Motor neuron (in vitro differentiated cells): ENCODE results near the gene HTT-AS. TPM values are rescaled to one million over a fixed set of nuclear protein-coding genes. Genes with fewer than 3 reads are reported as not detected.

Source experiments
- ATAC-seq, 8 experiments: fragments of 200-7000 bp; cut with Tn5 transposase; replicated peaks in 6 of 8; 2 replicates each; pipeline ENCODE4 v1.8.0; 2021; ENCODE audit warnings: mild to moderate bottlenecking in 8 of 8, moderate library complexity in 8 of 8
- H3K27ac ChIP-seq, 2 donors: fragments of 250-450 bp; sonication (Bioruptor Pico); 2 replicates each; pipeline ENCODE4 v1.9.0; 2021; ENCODE audit warnings: antibody characterized with exemption in 2 of 2, mild to moderate bottlenecking in 2 of 2, moderate library complexity in 1 of 2
- H3K4me1 ChIP-seq, 2 donors: fragments of 250-450 bp; sonication (Bioruptor Pico); replicated peaks in 1 of 2; 2 replicates each; pipeline ENCODE4 v1.6.1; 2021; ENCODE audit warnings: antibody characterized with exemption in 2 of 2, mild to moderate bottlenecking in 2 of 2, moderate library complexity in 1 of 2
- H3K4me3 ChIP-seq, 5 donors: fragments of 250-450 bp; sonication (Bioruptor Pico); 2 replicates each; pipeline ENCODE4 v1.9.0; 2021; ENCODE audit warnings: antibody characterized with exemption in 5 of 5, mild to moderate bottlenecking in 5 of 5, moderate library complexity in 4 of 5
- WGBS, 10 experiments: fragments of 450-650 bp; shearing (Covaris generic); methylation state at CpG; one replicate each; pipeline ENCODE4 v1.0.0; 2022; 5-methylcytosine and 5-hydroxymethylcytosine counted together
- in situ Hi-C, 9 experiments: fragments of 400-800 bp; cut with MboI; loops; one replicate each; pipeline ENCODE4 v1.15.0; 2021; ENCODE audit warnings: low sequenced_read_pairs in 9 of 9, low pct_unique_long_range_greater_than_20kb in 2 of 9; ENCODE audit not compliant: unreplicated experiment in 9 of 9
- total RNA-seq, 8 experiments: library from RNA; unstranded; fragments of 300-600 nt; gene quantifications; 2 replicates each; pipeline versions ENCODE4 v1.2.3 to v1.2.4, GENCODE V29; 2022

HTT-AS gene
- total RNA-seq, 8 experiments from 2014 or later, result not detected

- H3K4me1 ChIP-seq, result peaks cover 0 to 27% of the 10 kb centered on the region in 2 donors
- WGBS, 10 experiments, result 29 to 74% (median 64%) methylated on average over 3 to 9 of the region's 10 CpGs; no CpG with 5 or more reads in 6 of the 10 experiments
- in situ Hi-C loops, result no loop called here
- no peak for ATAC-seq
- no peak overlapping the region for H3K27ac ChIP-seq
- peak overlapping the region in 2 of 5 donors; percentile 12 to 29 for H3K4me3 ChIP-seq
These were observed 32.1 kb downstream of the HTT-AS start for GRCh38 chr4:3042226-3042625.

GRCh38 chr4:3041192-3042142, 32.9 kb downstream of the HTT-AS start:
- in situ Hi-C loops, result no loop called here

DNA sequence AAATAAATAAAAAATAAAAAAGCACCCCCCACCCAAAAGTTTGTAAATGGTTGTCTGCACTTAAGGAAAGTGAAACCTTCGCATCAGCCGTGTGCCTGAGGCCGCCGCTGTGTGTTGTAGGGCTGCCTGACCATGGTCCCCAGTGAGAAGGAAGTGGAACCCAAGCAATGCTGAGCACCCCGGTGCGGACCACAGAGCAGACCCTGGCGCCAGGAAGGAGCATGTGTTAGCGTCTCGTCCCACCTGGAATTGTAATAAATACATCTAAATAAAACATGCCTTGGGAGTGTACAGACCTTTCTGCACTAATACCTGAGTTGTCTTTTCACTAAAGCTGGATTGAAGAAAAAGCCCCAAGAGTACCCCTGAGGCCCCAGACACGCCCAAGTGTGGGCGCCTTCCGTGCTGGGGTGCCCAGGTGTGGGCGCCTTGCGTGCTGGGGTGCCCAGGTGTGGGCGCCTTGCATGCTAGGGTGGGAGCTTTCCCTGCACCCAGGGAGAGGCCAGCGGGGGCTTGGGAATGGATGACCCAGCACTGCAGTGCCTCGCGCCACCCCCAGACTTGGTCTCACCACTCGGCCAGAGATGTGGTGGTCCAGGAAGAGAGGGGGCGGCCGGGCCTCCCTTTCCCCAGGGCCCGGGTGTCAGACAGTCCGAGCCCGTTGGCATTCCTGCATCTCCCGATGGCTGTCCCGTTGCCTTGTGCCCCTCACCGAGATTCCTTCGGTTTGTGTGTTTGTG, 33.7 kb downstream of the HTT-AS start:
- WGBS, 10 experiments, result 76 to 89% (median 83%) methylated on average over 1 to 5 of the region's 28 CpGs; no CpG with 5 or more reads in 6 of the 10 experiments
- Histone ChIP-seq H3K4me1 (peaks cover 0 to 27% of the 10 kb centered on the region in 2 donors), H3K4me3 (no peak overlapping the region), H3K27ac (no peak overlapping the region)
- ATAC-seq, result no peak
- in situ Hi-C loops, result no loop called here

More at GRCh38 chr4:3041192-3042142, 32.9 kb downstream of the HTT-AS start:
- ATAC-seq, result peak; percentile 37 to 84 (median 66)
- WGBS, 10 experiments, result 11 to 88% (median 44%) methylated on average over 5 to 16 of the region's 57 CpGs; no CpG with 5 or more reads in 4 of the 10 experiments
- H3K27ac ChIP-seq, result no peak overlapping the region
- peaks cover 0 to 27% of the 10 kb centered on the region in 2 donors for H3K4me1 ChIP-seq
- peak overlapping the region in 2 of 5 donors; percentile 12 to 29 for H3K4me3 ChIP-seq

DNA sequence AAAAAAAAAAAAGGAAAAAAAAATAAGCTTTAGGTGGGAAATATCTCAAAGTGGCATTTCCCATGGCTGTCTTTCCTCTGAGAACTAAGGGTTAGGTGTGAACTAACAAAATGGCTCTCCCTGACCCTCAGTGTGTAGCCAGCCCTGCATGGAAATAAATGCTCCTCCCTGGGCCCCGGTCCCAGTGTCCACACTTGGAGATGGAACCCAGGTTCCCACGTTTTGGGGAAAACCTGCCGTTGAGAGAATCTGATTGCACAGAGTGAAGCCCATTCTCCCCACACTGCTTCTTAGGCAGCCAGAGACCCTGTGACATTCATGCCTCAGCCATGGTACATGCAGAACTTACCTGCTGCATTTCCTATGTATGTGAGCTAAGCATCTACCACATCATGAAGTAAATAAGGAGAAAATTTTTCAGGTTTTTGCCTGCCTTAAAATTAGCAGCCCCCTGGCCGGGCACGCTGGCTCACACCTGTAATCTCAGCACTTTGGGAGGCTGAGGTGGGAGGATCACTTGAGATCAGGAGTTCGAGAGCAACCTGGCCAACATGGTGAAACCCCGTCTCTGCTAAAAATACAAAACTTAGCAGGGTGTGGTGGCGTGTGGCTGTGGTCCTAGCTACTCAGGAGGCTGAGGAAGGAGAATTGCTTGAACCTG, 34.5 kb downstream of the HTT-AS start:
- Histone ChIP-seq H3K4me3 (no peak overlapping the region), H3K27ac (no peak overlapping the region), H3K4me1 (peaks cover 0 to 27% of the 10 kb centered on the region in 2 donors)
- in situ Hi-C loops, result no loop called here
- no peak for ATAC-seq
- WGBS, 10 experiments, result 42 to 100% (median 83%) methylated on average over 2 to 7 of the region's 8 CpGs; no CpG with 5 or more reads in 3 of the 10 experiments

- Histone ChIP-seq H3K27ac (no peak overlapping the region), H3K4me1 (peaks cover 0 to 20% of the 10 kb centered on the region in 2 donors), H3K4me3 (no peak overlapping the region)
- ATAC-seq, result peak in 5 of 8 experiments; percentile 1 to 24 (median 8)
- in situ Hi-C loops, result no loop called here
- WGBS, 10 experiments, result 17 to 85% (median 43%) methylated on average over 1 to 4 of the region's 6 CpGs; no CpG with 5 or more reads in 3 of the 10 experiments
These were observed 36.3 kb downstream of the HTT-AS start for GRCh38 chr4:3037957-3038461.

- Histone ChIP-seq H3K4me3 (no peak overlapping the region), H3K27ac (no peak overlapping the region), H3K4me1 (peaks cover 0 to 3% of the 10 kb centered on the region in 2 donors)
- ATAC-seq, result no peak
- 20 to 100% (median 78%) methylated on average over 1 to 7 of the region's 21 CpGs; no CpG with 5 or more reads in 4 of the 10 experiments for WGBS, 10 experiments
- in situ Hi-C loops, result no loop called here
These were observed 38.0 kb downstream of the HTT-AS start for GRCh38 chr4:3036131-3036952.

GRCh38 chr4:3035674-3036073, 38.7 kb downstream of the HTT-AS start:
- no peaks in the 10 kb centered on the region for H3K4me1 ChIP-seq
- in situ Hi-C loops, result no loop called here
- H3K4me3 ChIP-seq, result no peak overlapping the region
- no peak overlapping the region for H3K27ac ChIP-seq
- WGBS, 10 experiments, result 0 to 100% (median 63%) methylated on average over 1 to 6 of the region's 6 CpGs; no CpG with 5 or more reads in 4 of the 10 experiments
- no peak for ATAC-seq

- in situ Hi-C loops, result no loop called here
- H3K27ac ChIP-seq, result no peak overlapping the region
- 40 to 100% (median 78%) methylated on average over 1 to 6 of the region's 8 CpGs; no CpG with 5 or more reads in 5 of the 10 experiments for WGBS, 10 experiments
- ATAC-seq, result no peak
- H3K4me1 ChIP-seq, result no peaks in the 10 kb centered on the region
- no peak overlapping the region for H3K4me3 ChIP-seq
These were observed 39.1 kb downstream of the HTT-AS start for GRCh38 chr4:3035249-3035648.

DNA sequence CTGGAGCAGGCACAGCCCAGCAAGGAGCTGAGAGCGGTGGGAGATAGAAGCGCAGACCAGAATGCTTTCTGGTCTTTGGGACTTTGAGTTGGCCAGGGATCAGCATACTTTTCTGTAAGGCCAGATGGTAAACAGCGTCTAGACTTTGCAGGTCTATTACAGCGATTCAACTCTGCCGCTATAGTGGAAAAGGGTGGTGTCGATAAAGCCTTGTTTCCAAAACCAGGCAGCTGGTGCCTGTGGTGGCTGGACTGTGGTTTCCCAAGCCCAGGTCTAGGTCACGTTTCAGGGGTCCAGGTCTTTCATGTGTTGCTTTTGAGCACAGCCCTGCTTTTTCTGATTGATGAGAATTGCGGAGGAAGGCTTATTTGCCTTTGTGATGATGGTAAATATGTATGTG, 40.1 kb downstream of the HTT-AS start:
- Histone ChIP-seq H3K4me1 (no peaks in the 10 kb centered on the region), H3K27ac (no peak overlapping the region), H3K4me3 (no peak overlapping the region)
- WGBS, 10 experiments, result 48 to 100% (median 88%) methylated on average over 1 to 5 of the region's 8 CpGs; no CpG with 5 or more reads in 1 of the 10 experiments
- ATAC-seq, result no peak
- in situ Hi-C loops, result no loop called here

- 63 to 100% (median 76%) methylated on average over 1 to 6 of the region's 12 CpGs; no CpG with 5 or more reads in 2 of the 10 experiments for WGBS, 10 experiments
- ATAC-seq, result peak in 3 of 8 experiments; percentile 8 to 65 (median 12)
- Histone ChIP-seq H3K27ac (no peak overlapping the region), H3K4me1 (no peaks in the 10 kb centered on the region), H3K4me3 (no peak overlapping the region)
- in situ Hi-C loops, result no loop called here
These were observed 42.8 kb downstream of the HTT-AS start for GRCh38 chr4:3031357-3032082.

DNA sequence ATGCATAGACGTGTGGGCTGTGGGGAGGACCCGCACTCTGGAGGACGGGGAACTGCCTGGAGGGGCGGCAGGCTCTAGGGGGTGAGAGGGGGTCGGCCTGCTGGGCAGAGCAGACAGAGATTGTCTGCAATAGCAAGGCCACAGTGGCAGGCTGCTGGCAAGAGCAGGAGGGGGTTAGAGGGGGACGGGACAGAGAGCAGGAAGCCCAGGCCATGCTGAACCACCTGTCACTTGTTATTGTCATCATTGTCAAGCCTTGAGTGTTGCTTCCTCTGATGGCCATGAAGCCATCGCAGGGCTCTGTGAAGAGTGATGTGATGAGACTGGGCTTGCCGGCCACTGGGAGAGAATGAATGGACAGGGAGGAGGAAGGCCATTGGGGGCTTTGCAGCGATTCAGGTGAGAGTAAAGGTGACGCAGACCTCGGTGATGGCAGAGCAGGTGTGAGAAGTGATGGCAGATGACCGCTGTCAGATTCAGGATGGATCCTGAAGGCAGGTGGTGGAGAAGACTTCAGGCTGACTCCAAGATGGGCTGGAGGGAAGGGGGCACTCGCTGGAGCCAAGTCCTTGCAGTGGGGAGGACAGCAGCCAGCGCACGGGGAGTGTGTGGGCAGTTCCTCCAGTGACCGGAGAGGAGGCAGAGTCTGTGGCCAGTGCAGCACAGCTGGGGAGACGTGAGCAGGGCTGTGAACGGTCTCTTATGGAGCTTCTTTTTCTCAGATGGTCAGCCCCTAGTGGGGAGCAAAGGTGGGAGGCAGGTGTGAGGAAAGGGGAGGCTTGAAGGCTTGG, 43.6 kb downstream of the HTT-AS start:
- H3K27ac ChIP-seq, result no peak overlapping the region
- no peaks in the 10 kb centered on the region for H3K4me1 ChIP-seq
- 60 to 88% (median 80%) methylated on average over 1 to 11 of the region's 18 CpGs; no CpG with 5 or more reads in 3 of the 10 experiments for WGBS, 10 experiments
- H3K4me3 ChIP-seq, result no peak overlapping the region
- no peak for ATAC-seq
- in situ Hi-C loops, result no loop called here
